ENCODE results near the gene PODN. TPM values are rescaled to one million over a fixed set of nuclear protein-coding genes. Genes with fewer than 3 reads are reported as not detected.
A peak's percentile ranks its signal among the peaks of the same experiment; 100 is the strongest.

The PODN gene
- polyA plus RNA-seq, 3 donors from 2014 or later, result 1.7 to 4.3 (median 2.9) TPM

DNA sequence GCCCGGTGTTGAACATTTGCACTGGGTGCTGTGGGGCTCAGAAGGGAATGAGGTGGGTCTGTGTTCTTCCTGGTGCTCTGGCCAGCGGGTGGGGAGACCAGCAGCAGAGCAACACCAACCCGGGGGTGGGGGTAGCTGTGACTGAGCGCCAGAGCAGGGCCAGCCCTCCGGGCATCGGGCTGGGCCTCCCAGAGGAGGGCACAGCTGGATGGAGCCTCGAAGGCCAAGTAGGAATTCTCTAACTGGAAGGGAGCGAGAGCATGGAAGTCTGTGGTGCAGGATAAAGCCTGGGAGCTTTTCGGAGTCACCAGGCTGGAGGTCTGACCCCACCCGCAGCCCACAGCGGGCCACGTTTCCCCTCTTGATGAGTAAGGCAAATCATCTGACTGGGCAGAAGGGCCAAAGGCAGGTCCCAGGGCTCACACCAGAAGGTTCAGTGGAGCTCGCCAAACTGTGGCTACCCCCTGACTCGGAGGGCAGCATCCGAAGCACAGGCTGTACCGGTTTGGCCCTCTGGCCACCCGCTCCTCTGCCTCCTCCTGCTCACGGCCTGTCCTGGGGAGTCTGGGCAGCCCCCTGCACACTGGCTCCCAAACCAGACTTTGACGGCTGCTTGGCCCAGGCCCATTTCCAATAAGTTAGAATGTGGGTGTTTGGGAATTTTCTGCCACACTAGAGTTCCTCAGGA lies 61.6 kb downstream of the PODN start:
- H3K4me1 Mint-ChIP-seq, result peaks cover 44% of the 10 kb centered on the region in 2 donors
- no peak for DNase-seq
- H3K36me3 Mint-ChIP-seq, result no peaks in the 10 kb centered on the region
- H3K27ac Mint-ChIP-seq, result no peak overlapping the region
- no peak overlapping the region for H3K4me3 Mint-ChIP-seq
- no peaks in the 10 kb centered on the region for H3K9me3 Mint-ChIP-seq
- H3K27me3 Mint-ChIP-seq (ENCODE audit: low read depth in 3 of 3), result peaks cover 2 to 5% (median 5%) of the 10 kb centered on the region in 3 donors

DNA sequence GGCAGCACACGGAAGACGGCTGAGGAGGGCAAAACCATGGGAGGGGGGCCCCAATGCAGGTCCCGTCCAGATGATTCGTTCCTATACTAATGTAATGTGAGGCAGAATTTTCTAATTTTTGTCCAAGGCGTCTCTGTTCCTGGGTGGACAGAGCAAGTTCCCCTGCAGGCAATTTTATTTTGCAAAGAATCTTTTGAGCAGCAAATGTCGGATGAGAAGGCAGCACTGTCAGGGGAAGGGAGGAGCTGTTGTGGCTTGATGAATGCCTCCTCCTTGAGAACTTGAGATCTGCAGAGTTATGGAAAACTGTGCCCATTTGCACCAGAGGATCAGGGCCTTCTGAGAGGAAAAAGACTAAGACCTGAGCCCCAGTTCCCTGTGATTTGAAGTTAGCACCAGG lies 63.1 kb downstream of the PODN start:
- Mint-ChIP-seq H3K9me3 (no peaks in the 10 kb centered on the region), H3K4me3 (peak overlapping the region in 3 of 5 donors; percentile 1 to 44 (median 9)), H3K4me1 (peaks cover 53 to 56% of the 10 kb centered on the region in 2 donors), H3K27me3 (ENCODE audit: low read depth in 3 of 3) (peaks cover 2 to 6% (median 5%) of the 10 kb centered on the region in 3 donors), H3K36me3 (no peaks in the 10 kb centered on the region), H3K27ac (peak overlapping the region; percentile 43 to 91 (median 79))
- DNase-seq, result no peak

DNA sequence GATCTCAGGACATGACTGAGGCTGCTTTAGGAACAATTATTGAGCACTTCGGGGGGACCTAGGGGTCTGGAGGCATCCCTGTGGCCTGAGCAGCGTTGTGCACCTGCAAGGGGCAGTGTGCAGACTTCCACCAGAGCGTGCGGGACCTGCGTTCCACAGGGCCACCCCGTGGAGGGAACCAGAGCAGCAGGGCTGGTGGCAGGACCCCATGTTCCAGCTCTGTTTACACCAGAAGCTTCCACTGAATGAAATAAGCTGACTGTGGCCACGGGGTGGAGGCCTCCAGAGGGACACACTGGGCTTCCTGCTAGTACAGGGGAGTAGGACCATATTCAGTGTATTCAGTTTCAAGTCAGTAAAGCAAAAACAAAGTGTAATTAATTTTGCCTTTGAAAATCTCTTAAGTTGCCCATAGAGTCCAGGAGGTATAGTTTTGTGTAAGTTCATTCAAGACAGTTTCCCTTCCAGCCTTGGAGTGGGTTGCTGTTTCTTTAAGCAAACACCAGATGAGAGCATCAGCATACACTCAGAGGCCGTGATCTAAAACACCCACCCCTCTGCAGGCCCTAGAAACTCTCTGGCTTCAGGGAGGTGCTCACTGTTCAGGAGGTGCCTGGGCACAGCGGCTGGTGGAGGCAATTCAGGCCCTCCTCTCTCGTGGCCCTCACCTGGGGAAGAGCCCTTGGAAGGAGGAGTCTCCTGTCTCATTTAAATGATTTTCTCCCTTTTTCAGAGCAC lies 63.8 kb downstream of the PODN start:
- Mint-ChIP-seq H3K36me3 (no peaks in the 10 kb centered on the region), H3K27ac (peak overlapping the region; percentile 78 to 91 (median 84)), H3K9me3 (no peaks in the 10 kb centered on the region), H3K27me3 (ENCODE audit: low read depth in 3 of 3) (peaks cover 2 to 6% (median 5%) of the 10 kb centered on the region in 3 donors), H3K4me1 (peaks cover 57 to 58% of the 10 kb centered on the region in 2 donors), H3K4me3 (peak overlapping the region in 4 of 5 donors; percentile 41 to 61 (median 50))
- DNase-seq, result peak in 1 of 3 donors; percentile 35

DNA sequence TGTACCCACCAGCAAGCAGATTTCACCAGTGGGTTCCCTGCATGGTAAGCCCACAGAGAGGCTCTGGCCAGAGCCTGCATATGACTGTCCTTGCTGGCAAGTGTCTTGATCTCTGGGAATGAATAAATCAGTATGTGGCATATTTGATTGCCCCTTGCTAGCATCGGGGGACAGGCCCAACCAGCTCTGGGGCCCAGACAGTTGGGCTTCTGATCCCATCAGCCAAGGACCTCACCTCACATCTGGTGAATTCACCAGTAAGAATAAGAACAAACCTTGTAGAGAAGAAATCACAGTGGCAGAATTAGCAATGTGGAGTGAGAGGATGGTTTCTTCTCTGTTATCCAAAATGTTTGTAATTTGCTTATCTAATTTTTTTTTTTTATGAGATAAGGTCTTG lies 64.5 kb downstream of the PODN start:
- H3K9me3 Mint-ChIP-seq, result no peaks in the 10 kb centered on the region
- peaks cover 2 to 7% (median 5%) of the 10 kb centered on the region in 3 donors for H3K27me3 Mint-ChIP-seq (ENCODE audit: low read depth in 3 of 3)
- H3K4me1 Mint-ChIP-seq, result peaks cover 63 to 64% of the 10 kb centered on the region in 2 donors
- peak overlapping the region in 2 of 5 donors; percentile 56 to 61 for H3K4me3 Mint-ChIP-seq
- DNase-seq, result no peak
- no peaks in the 10 kb centered on the region for H3K36me3 Mint-ChIP-seq
- peak overlapping the region; percentile 78 to 91 (median 88) for H3K27ac Mint-ChIP-seq

DNA sequence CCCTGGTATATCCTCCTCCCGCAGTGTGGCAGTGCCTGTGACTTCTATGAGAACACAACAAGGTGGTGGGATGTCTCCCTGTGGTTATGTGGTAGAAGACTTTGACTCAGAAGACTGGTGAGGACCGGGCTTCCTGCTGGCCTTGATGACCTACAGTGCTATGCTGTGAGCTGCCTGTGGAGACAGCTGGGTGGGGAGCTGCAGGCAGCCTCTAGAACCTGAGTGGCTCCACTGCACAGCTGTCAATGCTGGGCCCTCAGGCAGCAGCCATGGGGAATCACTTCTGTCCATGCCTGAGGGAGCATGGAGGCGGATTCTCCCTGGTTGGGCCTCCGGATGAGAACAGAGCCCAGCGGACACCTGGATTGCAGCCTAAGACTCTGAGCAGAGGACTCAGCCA lies 65.5 kb downstream of the PODN start:
- H3K4me1 Mint-ChIP-seq, result peaks cover 63 to 72% of the 10 kb centered on the region in 2 donors
- H3K9me3 Mint-ChIP-seq, result no peaks in the 10 kb centered on the region
- H3K27me3 Mint-ChIP-seq (ENCODE audit: low read depth in 3 of 3), result peaks cover 5 to 7% (median 5%) of the 10 kb centered on the region in 3 donors
- H3K4me3 Mint-ChIP-seq, result peak overlapping the region; percentile 49 to 72 (median 64)
- H3K27ac Mint-ChIP-seq, result peak overlapping the region; percentile 86 to 94 (median 91)
- DNase-seq, result peak; percentile 62 to 78 (median 67)
- H3K36me3 Mint-ChIP-seq, result no peaks in the 10 kb centered on the region

DNA sequence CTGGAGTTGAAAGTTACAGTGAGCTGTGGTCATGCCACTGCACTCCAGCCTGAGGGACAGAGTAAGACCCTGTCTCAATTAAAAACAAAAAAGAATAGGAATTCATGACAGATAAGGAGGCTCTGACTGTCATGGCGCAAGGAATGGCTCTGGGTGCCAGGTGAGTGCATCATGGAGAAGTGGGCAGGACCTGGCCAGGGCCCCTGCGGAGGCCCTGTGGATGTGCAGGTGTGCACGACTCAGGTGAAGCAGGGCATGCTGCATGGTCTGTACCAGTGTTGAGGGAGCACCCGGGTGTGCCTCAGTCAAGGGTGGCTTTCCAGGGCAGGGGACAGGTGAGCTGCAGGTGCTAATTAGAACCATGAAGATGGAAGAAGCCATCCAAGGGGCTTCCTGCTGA lies 66.4 kb downstream of the PODN start:
- no peak for DNase-seq
- H3K4me1 Mint-ChIP-seq, result peaks cover 70 to 81% of the 10 kb centered on the region in 2 donors
- peaks cover 5 to 9% (median 5%) of the 10 kb centered on the region in 3 donors for H3K27me3 Mint-ChIP-seq (ENCODE audit: low read depth in 3 of 3)
- H3K36me3 Mint-ChIP-seq, result peaks cover 0 to 4% (median 0%) of the 10 kb centered on the region in 3 donors
- peak overlapping the region; percentile 86 to 94 (median 91) for H3K27ac Mint-ChIP-seq
- H3K9me3 Mint-ChIP-seq, result peaks cover 0 to 2% (median 0%) of the 10 kb centered on the region in 6 donors
- H3K4me3 Mint-ChIP-seq, result peak overlapping the region in 3 of 5 donors; percentile 20 to 72 (median 63)

DNA sequence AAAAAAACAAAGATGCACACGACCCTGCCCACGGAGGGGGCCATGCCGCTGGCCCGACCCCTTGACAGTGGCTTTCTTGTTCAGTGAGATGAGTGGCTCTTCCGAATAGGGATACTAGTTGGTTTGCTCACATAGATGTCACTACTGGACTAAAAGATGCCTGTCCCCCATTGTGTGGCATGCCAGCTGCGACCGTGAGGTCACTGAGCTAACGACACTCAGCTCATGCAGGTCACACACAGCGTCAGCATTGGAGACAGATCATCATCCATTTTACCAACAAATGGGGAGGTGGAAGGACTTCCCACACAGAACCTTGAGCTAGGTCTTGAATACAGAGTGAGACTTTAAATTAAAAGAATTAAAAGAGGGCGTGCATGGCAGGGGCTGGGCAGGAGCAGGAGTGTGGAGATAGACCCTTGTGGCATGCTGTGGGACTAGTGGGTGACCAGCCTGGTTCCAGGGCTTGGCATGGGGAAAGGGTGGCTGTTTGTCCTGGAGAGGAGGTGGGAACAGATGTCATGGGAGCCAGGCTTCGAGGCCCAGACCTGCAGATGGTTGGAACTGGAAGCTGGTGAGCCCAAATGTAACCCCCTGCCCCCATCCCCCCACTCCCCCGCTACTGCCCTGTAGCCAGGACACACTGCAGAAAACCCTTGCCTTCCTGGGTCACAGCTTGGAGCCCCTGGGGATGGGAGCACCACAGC lies 68.0 kb downstream of the PODN start:
- Mint-ChIP-seq H3K4me3 (peak overlapping the region in 4 of 5 donors; percentile 40 to 66 (median 44)), H3K36me3 (peaks cover 0 to 4% (median 0%) of the 10 kb centered on the region in 3 donors), H3K4me1 (peaks cover 70 to 86% of the 10 kb centered on the region in 2 donors), H3K9me3 (peaks cover 0 to 2% (median 0%) of the 10 kb centered on the region in 6 donors), H3K27me3 (ENCODE audit: low read depth in 3 of 3) (peaks cover 4 to 9% (median 7%) of the 10 kb centered on the region in 3 donors), H3K27ac (peak overlapping the region; percentile 9 to 90 (median 82))
- DNase-seq, result no peak

DNA sequence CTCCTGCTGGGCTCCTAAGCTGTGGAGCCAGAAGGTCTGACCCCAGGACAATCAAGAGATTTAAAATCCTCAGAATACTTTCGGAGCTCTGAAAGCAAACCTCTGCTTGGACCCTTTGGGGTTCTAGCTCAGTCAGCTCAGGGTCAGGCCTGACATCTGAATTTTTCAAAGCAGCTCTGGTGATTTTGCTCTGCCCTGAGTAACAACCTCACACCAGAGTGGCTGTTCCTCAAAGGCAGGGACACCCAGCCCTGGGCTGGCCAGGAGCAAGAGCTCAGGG lies 68.5 kb downstream of the PODN start:
- H3K27me3 Mint-ChIP-seq (ENCODE audit: low read depth in 3 of 3), result peaks cover 4 to 9% (median 7%) of the 10 kb centered on the region in 3 donors
- H3K9me3 Mint-ChIP-seq, result peaks cover 0 to 2% (median 0%) of the 10 kb centered on the region in 6 donors
- peaks cover 70 to 86% of the 10 kb centered on the region in 2 donors for H3K4me1 Mint-ChIP-seq
- DNase-seq, result no peak
- H3K4me3 Mint-ChIP-seq, result no peak overlapping the region
- peaks cover 0 to 4% (median 0%) of the 10 kb centered on the region in 3 donors for H3K36me3 Mint-ChIP-seq
- peak overlapping the region in 5 of 6 donors; percentile 52 to 90 (median 85) for H3K27ac Mint-ChIP-seq

DNA sequence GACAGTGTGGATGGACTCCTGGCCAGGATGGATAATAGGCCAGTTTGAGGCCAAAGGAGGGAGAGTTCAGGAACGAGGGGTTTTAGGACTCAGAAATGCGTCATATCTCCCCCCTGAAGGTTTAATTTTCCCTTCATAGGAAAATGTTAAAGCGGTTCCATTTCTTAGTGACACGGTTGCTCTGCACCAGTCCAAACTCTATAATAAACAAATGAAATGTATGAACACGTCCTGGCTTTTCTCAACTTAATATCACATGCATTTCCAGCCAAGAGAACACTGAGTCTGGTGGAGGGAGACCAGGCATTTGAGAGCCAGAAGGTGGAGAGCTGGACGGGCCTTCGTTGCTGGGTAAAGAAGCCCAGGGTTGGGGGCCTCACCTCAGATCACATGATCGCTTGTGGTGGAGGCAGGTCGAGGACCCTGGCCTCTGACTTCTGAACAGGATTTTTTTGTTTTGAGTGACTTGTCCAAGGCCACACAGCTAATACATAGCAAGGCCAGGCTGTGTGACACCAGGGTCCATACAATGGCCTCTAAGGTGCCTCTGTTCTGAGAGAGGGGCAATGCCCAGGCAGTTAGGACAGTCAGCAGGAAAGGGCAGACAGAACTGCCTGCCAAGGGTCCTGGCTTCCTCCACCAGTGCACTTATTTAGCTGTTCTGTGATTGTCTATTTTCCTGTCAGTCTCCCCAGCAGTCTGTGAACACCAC lies 69.0 kb downstream of the PODN start:
- Mint-ChIP-seq H3K9me3 (peaks cover 0 to 2% (median 0%) of the 10 kb centered on the region in 6 donors), H3K27ac (peak overlapping the region; percentile 81 to 96 (median 88)), H3K4me1 (peaks cover 70 to 85% of the 10 kb centered on the region in 2 donors), H3K4me3 (peak overlapping the region in 2 of 5 donors; percentile 22 to 33), H3K36me3 (peaks cover 0 to 4% (median 0%) of the 10 kb centered on the region in 3 donors), H3K27me3 (ENCODE audit: low read depth in 3 of 3) (peaks cover 7 to 13% (median 10%) of the 10 kb centered on the region in 3 donors)
- no peak for DNase-seq

DNA sequence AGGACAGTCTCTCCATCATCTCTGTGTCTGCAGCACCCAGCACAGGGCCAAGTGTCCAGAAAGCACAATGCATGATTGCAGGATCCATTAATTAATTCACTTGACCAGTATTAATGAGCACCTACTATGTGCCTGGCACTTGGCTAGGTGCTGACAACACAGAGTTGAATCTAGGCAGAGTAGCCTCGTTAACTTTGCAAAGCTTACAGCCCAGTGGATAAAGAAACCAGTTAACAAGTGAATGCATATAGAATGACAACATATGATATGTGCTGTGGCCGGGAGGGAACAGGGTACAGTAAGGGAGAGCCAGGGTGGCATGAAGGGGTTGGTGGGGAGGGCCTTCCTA lies 69.6 kb downstream of the PODN start:
- H3K4me3 Mint-ChIP-seq, result peak overlapping the region in 4 of 5 donors; percentile 21 to 33 (median 25)
- peaks cover 0 to 2% (median 0%) of the 10 kb centered on the region in 6 donors for H3K9me3 Mint-ChIP-seq

DNA sequence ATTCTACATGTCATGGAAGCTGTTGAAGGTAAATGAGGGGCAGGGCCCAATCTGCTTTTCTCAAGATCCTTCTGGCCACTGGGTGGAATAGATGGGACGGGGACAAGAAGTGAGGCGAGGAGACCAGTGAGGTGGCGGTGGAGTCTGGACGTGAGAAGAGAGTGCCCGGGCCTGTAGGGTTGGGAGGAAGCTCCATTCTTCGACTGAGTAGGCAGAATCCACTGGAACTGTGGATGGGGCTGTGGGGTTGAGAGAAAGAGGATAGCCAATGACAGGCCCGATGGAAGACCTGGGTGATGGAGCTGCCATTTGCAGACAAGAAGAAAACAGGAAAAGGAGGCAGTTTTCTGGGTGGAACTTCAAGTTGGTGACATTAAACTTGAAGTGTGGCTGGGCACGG lies 70.2 kb downstream of the PODN start:
- no peak for DNase-seq
- Mint-ChIP-seq H3K4me1 (peaks cover 59 to 80% of the 10 kb centered on the region in 2 donors), H3K27ac (peak overlapping the region; percentile 81 to 96 (median 88)), H3K9me3 (peaks cover 0 to 2% (median 0%) of the 10 kb centered on the region in 6 donors), H3K36me3 (peaks cover 0 to 4% (median under 1%) of the 10 kb centered on the region in 3 donors), H3K4me3 (peak overlapping the region in 2 of 5 donors; percentile 21 to 33), H3K27me3 (ENCODE audit: low read depth in 3 of 3) (peaks cover 8 to 16% (median 9%) of the 10 kb centered on the region in 3 donors)

More for the DNA sequence above, 69.6 kb downstream of the PODN start:
- H3K27me3 Mint-ChIP-seq (ENCODE audit: low read depth in 3 of 3), result peaks cover 8 to 13% (median 8%) of the 10 kb centered on the region in 3 donors
- H3K36me3 Mint-ChIP-seq, result peaks cover 0 to 4% (median 0%) of the 10 kb centered on the region in 3 donors
- H3K4me1 Mint-ChIP-seq, result peaks cover 65 to 82% of the 10 kb centered on the region in 2 donors
- DNase-seq, result no peak
- H3K27ac Mint-ChIP-seq, result peak overlapping the region; percentile 81 to 96 (median 88)

DNA sequence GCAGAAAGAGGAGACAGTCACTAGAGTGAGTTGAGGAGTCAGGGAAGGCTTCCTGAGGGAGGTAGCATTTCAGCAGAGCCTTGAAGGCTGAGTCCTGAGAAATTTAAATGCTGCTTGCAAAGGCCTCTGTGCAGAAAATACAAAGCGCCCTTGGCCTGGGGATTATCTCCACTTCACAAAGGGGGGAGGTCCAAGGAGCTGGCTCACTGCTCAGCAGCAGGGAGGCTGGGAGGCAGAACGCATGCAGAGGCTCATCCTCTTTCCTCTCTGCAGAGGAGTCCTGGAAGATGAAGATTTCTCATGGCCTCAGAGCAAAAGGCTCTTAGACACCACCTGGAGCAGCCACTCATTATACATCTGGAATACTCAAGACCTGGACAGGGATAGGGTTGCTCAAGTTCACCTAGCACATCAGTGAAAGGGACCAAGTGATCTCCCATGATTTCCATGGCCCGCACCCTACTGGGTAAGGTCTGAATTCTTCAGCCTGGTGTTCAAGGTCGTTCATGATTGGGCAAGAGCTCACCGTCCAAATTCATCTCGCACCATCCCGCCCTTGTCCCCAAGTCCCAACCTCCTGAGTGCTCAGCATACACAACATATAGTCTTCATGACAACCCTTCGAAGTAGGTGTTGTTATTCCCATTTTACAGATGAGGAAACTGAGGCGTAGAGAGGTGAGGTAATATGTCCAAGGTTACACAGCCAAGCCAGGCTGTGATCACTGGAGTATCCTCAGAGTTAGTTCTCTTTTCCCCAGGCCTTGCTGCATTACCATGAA lies 71.4 kb downstream of the PODN start:
- H3K9me3 Mint-ChIP-seq, result peaks cover 0 to 12% (median 6%) of the 10 kb centered on the region in 6 donors
- peak overlapping the region in 2 of 5 donors; percentile 37 to 59 for H3K4me3 Mint-ChIP-seq
- DNase-seq, result no peak
- peaks cover 4 to 10% (median 10%) of the 10 kb centered on the region in 3 donors for H3K36me3 Mint-ChIP-seq
- peaks cover 8 to 12% (median 9%) of the 10 kb centered on the region in 3 donors for H3K27me3 Mint-ChIP-seq (ENCODE audit: low read depth in 3 of 3)
- H3K4me1 Mint-ChIP-seq, result peaks cover 55 to 77% of the 10 kb centered on the region in 2 donors
- peak overlapping the region; percentile 85 to 99 (median 96) for H3K27ac Mint-ChIP-seq
